Activated CD4-positive, alpha-beta memory T cell treated with anti-CD3 and anti-CD28 coated beads for 36 hours (primary cell): ENCODE data around the gene RNF44. TPM values are rescaled to one million over a fixed set of nuclear protein-coding genes. Genes with fewer than 3 reads are reported as not detected.

Experiments used
- CTCF ChIA-PET: fragments of 350-600 bp; sonication (Branson Sonifier 250); formaldehyde crosslinking; loops from one replicate; lab custom pipeline; 2021; ENCODE audit warnings: antibody characterized with exemption, inconsistent platforms; lab: Charles Lee
- POLR2A ChIA-PET: fragments of 350-600 bp; sonication (Branson Sonifier 250); formaldehyde crosslinking; loops from one replicate; lab custom pipeline; 2021; ENCODE audit warnings: antibody characterized with exemption; lab: Charles Lee
- DNase-seq: peaks from one replicate; pipeline ENCODE4 v3.0.0-alpha.2; 2020
- H3K27ac Mint-ChIP-seq: one replicate; pipeline ENCODE4 v1.8.0; 2021; ENCODE audit warnings: mixed read lengths
- H3K27me3 Mint-ChIP-seq: one replicate; pipeline ENCODE4 v1.8.0; 2021; ENCODE audit warnings: mixed read lengths
- H3K36me3 Mint-ChIP-seq: one replicate; pipeline ENCODE4 v1.8.0; 2021; ENCODE audit warnings: mixed read lengths
- H3K4me1 Mint-ChIP-seq: one replicate; pipeline ENCODE4 v1.8.0; 2021; ENCODE audit warnings: low read depth, mixed read lengths
- H3K4me3 Mint-ChIP-seq: one replicate; pipeline ENCODE4 v1.8.0; 2021; ENCODE audit warnings: mild to moderate bottlenecking, mixed read lengths
- H3K9me3 Mint-ChIP-seq: one replicate; pipeline ENCODE4 v1.8.0; 2021; ENCODE audit warnings: mixed read lengths
- intact Hi-C: fragments of 100-400 bp; cut with micrococcal nuclease; formaldehyde crosslinking; loops from one replicate; pipeline ENCODE4 v1.15.1; 2023
- total RNA-seq, 2 experiments: library from RNA; stranded (reverse); gene quantifications; one replicate each; pipeline ENCODE4 v1.2.3, GENCODE V29; 2021

Gene RNF44
- total RNA-seq, result 10 to 100 TPM; 61.9 to 68.1 TPM

DNA sequence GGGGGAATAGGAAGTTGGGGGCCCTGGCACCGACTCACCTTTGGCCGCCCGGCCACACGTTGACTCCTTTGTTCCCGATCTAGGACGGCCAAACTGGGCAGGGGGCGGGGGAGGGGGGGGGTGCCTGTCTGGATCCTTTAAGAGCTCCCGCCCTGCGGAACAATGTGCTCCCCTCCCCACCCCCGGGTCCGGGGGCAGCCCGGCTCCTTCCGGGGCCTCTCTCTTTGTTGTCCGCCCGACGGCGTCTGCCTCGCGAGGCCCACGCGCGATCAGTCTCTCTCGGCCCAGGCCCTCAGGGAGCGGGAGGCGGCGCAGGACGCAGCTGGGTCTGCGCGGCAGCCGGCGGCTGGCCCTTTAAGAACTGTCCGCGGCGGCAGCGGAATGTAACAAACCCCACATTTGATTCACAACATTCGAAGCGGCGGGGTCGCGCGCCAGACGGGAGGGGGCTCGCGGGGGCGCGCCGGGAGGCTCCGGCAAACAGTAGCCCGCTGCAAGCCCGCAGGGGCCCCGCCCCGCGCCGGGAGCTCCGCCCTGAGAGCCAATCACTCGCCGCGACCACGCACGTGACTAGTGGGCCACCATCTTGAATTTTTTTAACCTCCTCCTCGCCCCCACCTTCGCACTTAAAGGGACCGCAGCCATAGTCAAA, at the start of gene RNF44:
Gene RNF44, minus strand, starts transcription at position 501 of the 652 bp plus-strand sequence. CDS start 4,930 bp downstream, outside the sequence.
- Mint-ChIP-seq H3K4me1 (peaks cover 58% of the 10 kb centered on the region), H3K36me3 (peaks cover 8% of the 10 kb centered on the region), H3K9me3 (no peaks in the 10 kb centered on the region), H3K27me3 (no peaks in the 10 kb centered on the region), H3K4me3 (peak within 1 kb of the TSS; percentile 92), H3K27ac (peak within 1 kb of the TSS; percentile 97)
- intact Hi-C loops, result loop anchor here (1.0 to 10.0 kb wide), 10 partner anchors 89 to 1042 kb away; partner anchors contain the start of genes CLTB, FAF2, GRK6 and HRH2
- peak; percentile 99 for DNase-seq
- CTCF ChIA-PET, result interaction anchor here (1.3 to 4.2 kb wide), 5 partner anchors 37 to 773 kb away, joined by 3 to 33 read pairs (median 6); partner anchors contain the start of genes CLTB and FAF2
- POLR2A ChIA-PET, result interaction anchor here (0.6 to 1.9 kb wide), 9 partner anchors 10 to 890 kb away, joined by 3 to 12 read pairs (median 5); partner anchors contain the start of genes CLTB, FAF2, GRK6 and HIGD2A

DNA sequence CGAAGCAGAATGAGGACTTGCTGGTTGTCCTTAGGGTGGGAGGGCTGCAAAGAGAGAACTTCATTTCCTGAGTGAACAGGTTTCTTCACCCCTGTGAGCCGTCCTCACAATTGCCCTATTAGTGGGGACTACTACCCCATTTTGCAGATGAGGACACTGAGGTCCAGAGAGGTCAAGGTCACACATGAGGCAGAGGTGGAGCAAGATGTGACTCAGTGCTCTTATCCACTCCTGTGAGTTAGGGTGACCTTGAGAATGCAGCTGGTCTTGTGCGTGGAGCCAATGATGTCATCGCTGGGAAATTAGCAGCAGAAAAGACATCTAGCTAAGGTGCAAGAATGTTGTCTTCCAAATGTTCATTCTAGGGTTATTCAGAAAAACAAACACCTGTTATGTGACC, 45.9 kb upstream of the RNF44 start:
- H3K27me3 Mint-ChIP-seq, result no peaks in the 10 kb centered on the region
- H3K4me3 Mint-ChIP-seq, result no peak overlapping the region
- DNase-seq, result no peak
- H3K4me1 Mint-ChIP-seq, result no peaks in the 10 kb centered on the region
- no peaks in the 10 kb centered on the region for H3K36me3 Mint-ChIP-seq
- no peak overlapping the region for H3K27ac Mint-ChIP-seq
- ChIA-PET POLR2A (no interaction called here), CTCF (no interaction called here)
- intact Hi-C loops, result no loop called here
- peaks cover 16% of the 10 kb centered on the region for H3K9me3 Mint-ChIP-seq

GRCh38 chr5:176581361-176581760, 44.2 kb upstream of the RNF44 start:
- CTCF ChIA-PET, result interaction anchor here (1.4 kb wide), 1 partner anchor 9 kb away, joined by 3 read pairs; no protein-coding TSS in a partner anchor

GRCh38 chr5:176579323-176579722, 42.1 kb upstream of the RNF44 start:
- ChIA-PET CTCF (interaction anchor here (1.0 to 2.2 kb wide), 4 partner anchors 9 to 163 kb away, joined by 3 to 12 read pairs (median 4); partner anchors contain the start of genes CLTB and RNF44), POLR2A (no interaction called here)
- Mint-ChIP-seq H3K27ac (no peak overlapping the region), H3K36me3 (no peaks in the 10 kb centered on the region), H3K4me3 (no peak overlapping the region), H3K27me3 (no peaks in the 10 kb centered on the region), H3K4me1 (no peaks in the 10 kb centered on the region), H3K9me3 (peaks cover 5% of the 10 kb centered on the region)
- DNase-seq, result no peak
- intact Hi-C loops, result no loop called here

More at GRCh38 chr5:176581361-176581760, 44.2 kb upstream of the RNF44 start:
- H3K36me3 Mint-ChIP-seq, result no peaks in the 10 kb centered on the region
- no peaks in the 10 kb centered on the region for H3K27me3 Mint-ChIP-seq
- H3K9me3 Mint-ChIP-seq, result peaks cover 16% of the 10 kb centered on the region
- H3K27ac Mint-ChIP-seq, result no peak overlapping the region
- no peak overlapping the region for H3K4me3 Mint-ChIP-seq
- no peaks in the 10 kb centered on the region for H3K4me1 Mint-ChIP-seq
- POLR2A ChIA-PET, result no interaction called here
- DNase-seq, result no peak
- intact Hi-C loops, result no loop called here

DNA sequence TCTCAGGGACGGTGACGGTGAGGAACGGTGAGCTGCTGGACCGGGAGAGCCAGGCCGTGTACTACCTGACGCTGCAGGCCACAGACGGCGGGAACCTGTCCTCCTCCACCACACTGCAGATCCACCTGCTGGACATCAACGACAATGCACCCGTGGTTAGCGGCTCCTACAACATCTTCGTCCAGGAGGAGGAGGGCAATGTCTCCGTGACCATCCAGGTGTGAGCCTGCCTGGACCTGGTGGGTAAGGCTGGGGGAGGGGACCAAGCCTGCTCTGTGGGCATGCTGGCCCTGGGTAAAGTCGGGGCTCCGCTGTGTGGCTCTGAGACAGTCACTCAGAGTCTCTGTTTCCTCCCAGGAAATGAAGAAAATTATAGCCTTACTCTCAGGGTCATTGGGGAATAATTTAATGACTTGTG, 41.2 kb upstream of the RNF44 start:
- ChIA-PET POLR2A (no interaction called here), CTCF (interaction anchor here (1.2 to 2.2 kb wide), 3 partner anchors 18 to 162 kb away, joined by 4 to 12 read pairs (median 6); partner anchors contain the start of genes CLTB and RNF44)
- H3K9me3 Mint-ChIP-seq, result no peaks in the 10 kb centered on the region
- peak; percentile 65 for DNase-seq
- no peak overlapping the region for H3K27ac Mint-ChIP-seq
- no peak overlapping the region for H3K4me3 Mint-ChIP-seq
- H3K36me3 Mint-ChIP-seq, result no peaks in the 10 kb centered on the region
- no peaks in the 10 kb centered on the region for H3K27me3 Mint-ChIP-seq
- H3K4me1 Mint-ChIP-seq, result no peaks in the 10 kb centered on the region
- intact Hi-C loops, result no loop called here

DNA sequence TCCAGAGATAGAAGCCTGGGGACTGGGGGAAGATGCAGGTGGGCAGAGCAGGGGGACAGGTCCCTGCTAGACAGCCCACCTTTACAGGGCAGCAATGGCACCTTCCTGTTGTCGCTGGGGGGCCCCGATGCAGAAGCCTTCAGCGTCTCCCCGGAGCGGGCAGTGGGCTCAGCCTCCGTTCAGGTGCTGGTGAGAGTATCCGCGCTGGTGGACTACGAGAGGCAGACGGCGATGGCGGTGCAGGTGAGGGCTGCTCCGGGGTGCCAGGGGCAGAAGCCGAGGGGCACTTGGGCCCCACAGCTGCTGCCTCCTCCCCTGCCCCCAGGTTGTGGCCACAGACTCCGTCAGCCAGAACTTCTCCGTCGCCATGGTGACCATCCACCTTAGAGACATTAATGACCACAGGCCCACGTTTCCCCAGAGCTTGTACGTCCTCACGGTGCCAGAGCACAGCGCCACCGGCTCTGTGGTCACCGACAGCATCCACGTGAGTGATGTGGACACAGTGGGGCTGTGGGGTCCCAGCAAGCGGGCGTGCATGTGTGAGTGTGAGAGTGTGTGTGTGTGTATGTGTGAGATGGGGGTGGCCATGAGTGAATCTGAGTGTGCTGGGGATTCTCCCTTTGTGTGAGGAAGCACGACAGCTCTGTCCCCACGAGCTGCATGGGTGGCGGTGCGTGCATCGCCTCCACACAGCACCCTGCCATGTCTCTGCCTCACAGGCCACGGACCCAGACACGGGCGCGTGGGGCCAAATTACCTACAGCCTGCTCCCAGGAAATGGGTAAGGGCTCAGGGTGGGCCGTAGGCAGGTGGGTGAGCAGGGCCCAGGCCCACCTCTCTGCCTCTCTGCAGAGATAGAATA, 40.3 kb upstream of the RNF44 start:
- ChIA-PET POLR2A (no interaction called here), CTCF (interaction anchor here (1.2 to 2.1 kb wide), 2 partner anchors 19 to 40 kb away, joined by 4 to 6 read pairs; partner anchors contain the start of gene RNF44)
- intact Hi-C loops, result no loop called here

DNA sequence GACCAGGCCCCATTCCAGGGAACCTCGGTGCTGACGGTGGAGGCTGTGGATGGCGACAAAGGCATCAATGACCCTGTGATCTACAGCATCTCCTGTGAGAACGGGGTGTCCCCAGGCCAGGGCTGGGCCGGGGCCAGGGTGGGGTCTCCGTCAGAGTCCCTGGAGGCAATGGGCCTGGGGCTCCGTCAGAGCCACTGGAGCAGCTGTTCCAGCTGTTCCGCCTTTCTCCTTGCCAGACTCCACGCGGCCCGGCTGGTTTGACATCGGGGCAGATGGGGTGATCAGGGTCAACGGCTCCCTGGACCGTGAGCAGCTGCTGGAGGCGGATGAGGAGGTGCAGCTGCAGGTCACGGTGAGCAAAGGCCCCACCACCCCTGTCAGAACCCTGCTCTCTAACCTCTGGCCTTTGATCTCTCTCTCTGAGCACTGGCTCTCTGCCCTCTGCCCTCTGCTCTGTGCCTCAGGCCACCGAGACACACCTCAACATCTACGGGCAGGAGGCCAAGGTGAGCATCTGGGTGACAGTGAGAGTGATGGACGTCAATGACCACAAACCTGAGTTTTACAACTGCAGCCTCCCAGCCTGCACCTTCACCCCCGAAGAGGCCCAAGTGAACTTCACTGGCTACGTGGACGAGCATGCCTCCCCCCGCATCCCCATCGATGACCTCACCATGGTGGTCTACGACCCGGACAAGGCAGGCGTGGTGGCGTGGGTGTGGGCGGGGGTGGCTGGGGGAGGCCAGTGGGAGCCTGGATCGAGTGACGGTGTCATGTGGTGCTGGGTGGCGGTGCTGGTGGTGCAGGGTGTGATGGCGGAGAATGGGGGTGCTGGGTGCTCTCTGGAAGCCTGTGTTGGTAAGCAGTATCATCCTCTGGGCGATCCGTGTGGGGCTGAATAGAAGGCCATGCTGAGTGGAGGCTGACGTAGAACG, 38.6 kb upstream of the RNF44 start:
- no peaks in the 10 kb centered on the region for H3K9me3 Mint-ChIP-seq
- ChIA-PET CTCF (interaction anchor here (1.1 to 3.8 kb wide), 2 partner anchors 29 to 84 kb away, joined by 4 to 25 read pairs; no protein-coding TSS in a partner anchor), POLR2A (no interaction called here)
- peak overlapping the region; percentile 13 for H3K27ac Mint-ChIP-seq
- H3K36me3 Mint-ChIP-seq, result no peaks in the 10 kb centered on the region
- H3K4me3 Mint-ChIP-seq, result no peak overlapping the region
- H3K27me3 Mint-ChIP-seq, result no peaks in the 10 kb centered on the region
- no peaks in the 10 kb centered on the region for H3K4me1 Mint-ChIP-seq
- no peak for DNase-seq
- intact Hi-C loops, result no loop called here

More for the DNA sequence above, 40.3 kb upstream of the RNF44 start:
- no peaks in the 10 kb centered on the region for H3K27me3 Mint-ChIP-seq
- H3K27ac Mint-ChIP-seq, result no peak overlapping the region
- H3K9me3 Mint-ChIP-seq, result no peaks in the 10 kb centered on the region
- DNase-seq, result no peak
- H3K4me1 Mint-ChIP-seq, result no peaks in the 10 kb centered on the region
- no peaks in the 10 kb centered on the region for H3K36me3 Mint-ChIP-seq
- H3K4me3 Mint-ChIP-seq, result no peak overlapping the region

GRCh38 chr5:176575066-176575465, 37.9 kb upstream of the RNF44 start:
- POLR2A ChIA-PET, result no interaction called here

DNA sequence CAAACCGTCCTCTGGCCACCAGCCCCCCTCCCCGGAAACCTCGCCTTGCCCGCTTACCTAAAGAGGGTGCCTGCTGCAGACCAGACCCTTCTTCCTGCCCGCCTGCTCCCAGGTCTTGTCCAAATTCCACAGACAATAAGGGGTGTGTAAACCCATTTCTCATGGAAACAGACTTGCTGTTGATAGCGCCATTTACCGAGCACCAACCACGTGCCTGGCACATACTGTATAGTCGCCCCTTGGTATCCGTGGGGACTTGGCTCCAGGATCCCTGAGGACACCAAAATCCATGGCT, 37.0 kb upstream of the RNF44 start:
- H3K9me3 Mint-ChIP-seq, result no peaks in the 10 kb centered on the region
- H3K27ac Mint-ChIP-seq, result no peak overlapping the region
- H3K4me1 Mint-ChIP-seq, result no peaks in the 10 kb centered on the region
- H3K4me3 Mint-ChIP-seq, result no peak overlapping the region
- intact Hi-C loops, result loop anchor here (1.0 to 5.0 kb wide), 2 partner anchors 45 to 157 kb away; partner anchors contain the start of gene CLTB
- H3K36me3 Mint-ChIP-seq, result no peaks in the 10 kb centered on the region
- CTCF ChIA-PET, result interaction anchor here (0.8 to 3.8 kb wide), 11 partner anchors 20 to 158 kb away, joined by 3 to 25 read pairs (median 4); partner anchors contain the start of genes CLTB, RNF44 and TSPAN17
- POLR2A ChIA-PET, result no interaction called here
- peaks cover 2% of the 10 kb centered on the region for H3K27me3 Mint-ChIP-seq
- no peak for DNase-seq

More at GRCh38 chr5:176575066-176575465, 37.9 kb upstream of the RNF44 start:
- CTCF ChIA-PET, result interaction anchor here (0.6 to 3.8 kb wide), 8 partner anchors 21 to 159 kb away, joined by 3 to 25 read pairs (median 4); partner anchors contain the start of genes CLTB and TSPAN17
- no peak for DNase-seq
- Mint-ChIP-seq H3K27ac (no peak overlapping the region), H3K36me3 (no peaks in the 10 kb centered on the region), H3K27me3 (no peaks in the 10 kb centered on the region), H3K4me3 (no peak overlapping the region), H3K4me1 (no peaks in the 10 kb centered on the region), H3K9me3 (no peaks in the 10 kb centered on the region)
- intact Hi-C loops, result no loop called here

GRCh38 chr5:176573564-176574296, 36.5 kb upstream of the RNF44 start:
- H3K27ac Mint-ChIP-seq, result no peak overlapping the region
- intact Hi-C loops, result loop anchor here (1.0 to 5.0 kb wide), 2 partner anchors 46 to 156 kb away; partner anchors contain the start of gene CLTB

More at GRCh38 chr5:176573564-176574296, 36.5 kb upstream of the RNF44 start:
- Mint-ChIP-seq H3K9me3 (no peaks in the 10 kb centered on the region), H3K36me3 (no peaks in the 10 kb centered on the region), H3K4me1 (no peaks in the 10 kb centered on the region), H3K4me3 (no peak overlapping the region), H3K27me3 (peaks cover 2% of the 10 kb centered on the region)
- DNase-seq, result peak; percentile 84
- ChIA-PET POLR2A (no interaction called here), CTCF (interaction anchor here (0.6 to 3.8 kb wide), 21 partner anchors 11 to 844 kb away, joined by 3 to 25 read pairs (median 4); partner anchors contain the start of genes CLTB, RNF44 and TSPAN17)
